ENCODE measurements around the gene GLIS1. TPM values are rescaled to one million over a fixed set of nuclear protein-coding genes. Genes with fewer than 3 reads are reported as not detected.

The GLIS1 gene
- total and polyA plus RNA-seq, 2 experiments from 2014 or later = 0.26 to 0.31 TPM

GRCh38 chr1:53627666-53628065, 111.3 kb downstream of the GLIS1 start:
- H3K4me2 ChIP-seq = no peak overlapping the region
- no peaks in the 10 kb centered on the region for H3F3A ChIP-seq (replicated peaks; ENCODE audit: low read depth)
- Mint-ChIP-seq H3K36me3 (ENCODE audit: low read depth) (no peaks in the 10 kb centered on the region), H3K4me3 (no peak overlapping the region), H3K9me3 (no peaks in the 10 kb centered on the region), H3K27me3 (ENCODE audit: insufficient read depth, low read depth, poor library complexity) (peaks cover 4% of the 10 kb centered on the region), H3K27ac (no peak overlapping the region), H3K4me1 (peaks cover 6% of the 10 kb centered on the region; the same call in 1 of the 3 replicates)
- DNase-seq (ENCODE audit: low spot score) (no peak), ATAC-seq (no peak)
- H3K4me1 ChIP-seq (ENCODE audit: insufficient read depth) = no peaks in the 10 kb centered on the region
- no peaks in the 10 kb centered on the region for H3K36me3 ChIP-seq (ENCODE audit: insufficient read depth)
- no peaks in the 10 kb centered on the region for H3K27me3 ChIP-seq (ENCODE audit: insufficient read depth)
- H3K9me2 ChIP-seq (ENCODE audit: insufficient read depth) = no peaks in the 10 kb centered on the region
- no peak overlapping the region for H3K27ac ChIP-seq (ENCODE audit: low read depth)
- H2AFZ ChIP-seq = no peak overlapping the region
- TF ChIP-seq ZNF331 (CRISPR knock-in tag; IDR thresholded peaks at IDR 0.05; ENCODE audit: low read depth) (no peak), JUNB (IDR thresholded peaks at IDR 0.05; ENCODE audit: unreplicated experiment) (no peak), EZH2phosphoT487 (IDR thresholded peaks at IDR 0.05; ENCODE audit: unreplicated experiment) (no peak), STAT1 (IDR thresholded peaks at IDR 0.05; ENCODE audit: unreplicated experiment) (no peak)
- TF ChIP-seq, protein P1, sequence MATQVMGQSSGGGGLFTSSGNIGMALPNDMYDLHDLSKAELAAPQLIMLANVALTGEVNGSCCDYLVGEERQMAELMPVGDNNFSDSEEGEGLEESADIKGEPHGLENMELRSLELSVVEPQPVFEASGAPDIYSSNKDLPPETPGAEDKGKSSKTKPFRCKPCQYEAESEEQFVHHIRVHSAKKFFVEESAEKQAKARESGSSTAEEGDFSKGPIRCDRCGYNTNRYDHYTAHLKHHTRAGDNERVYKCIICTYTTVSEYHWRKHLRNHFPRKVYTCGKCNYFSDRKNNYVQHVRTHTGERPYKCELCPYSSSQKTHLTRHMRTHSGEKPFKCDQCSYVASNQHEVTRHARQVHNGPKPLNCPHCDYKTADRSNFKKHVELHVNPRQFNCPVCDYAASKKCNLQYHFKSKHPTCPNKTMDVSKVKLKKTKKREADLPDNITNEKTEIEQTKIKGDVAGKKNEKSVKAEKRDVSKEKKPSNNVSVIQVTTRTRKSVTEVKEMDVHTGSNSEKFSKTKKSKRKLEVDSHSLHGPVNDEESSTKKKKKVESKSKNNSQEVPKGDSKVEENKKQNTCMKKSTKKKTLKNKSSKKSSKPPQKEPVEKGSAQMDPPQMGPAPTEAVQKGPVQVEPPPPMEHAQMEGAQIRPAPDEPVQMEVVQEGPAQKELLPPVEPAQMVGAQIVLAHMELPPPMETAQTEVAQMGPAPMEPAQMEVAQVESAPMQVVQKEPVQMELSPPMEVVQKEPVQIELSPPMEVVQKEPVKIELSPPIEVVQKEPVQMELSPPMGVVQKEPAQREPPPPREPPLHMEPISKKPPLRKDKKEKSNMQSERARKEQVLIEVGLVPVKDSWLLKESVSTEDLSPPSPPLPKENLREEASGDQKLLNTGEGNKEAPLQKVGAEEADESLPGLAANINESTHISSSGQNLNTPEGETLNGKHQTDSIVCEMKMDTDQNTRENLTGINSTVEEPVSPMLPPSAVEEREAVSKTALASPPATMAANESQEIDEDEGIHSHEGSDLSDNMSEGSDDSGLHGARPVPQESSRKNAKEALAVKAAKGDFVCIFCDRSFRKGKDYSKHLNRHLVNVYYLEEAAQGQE (IDR thresholded peaks at IDR 0.05; ENCODE audit: unreplicated experiment) = no peak
- H3K79me2 ChIP-seq (replicated peaks; ENCODE audit: insufficient read depth) = no peaks in the 10 kb centered on the region
- H4K20me1 ChIP-seq (replicated peaks; ENCODE audit: insufficient read depth) = no peaks in the 10 kb centered on the region
- H3K4me3 ChIP-seq = no peak overlapping the region

DNA sequence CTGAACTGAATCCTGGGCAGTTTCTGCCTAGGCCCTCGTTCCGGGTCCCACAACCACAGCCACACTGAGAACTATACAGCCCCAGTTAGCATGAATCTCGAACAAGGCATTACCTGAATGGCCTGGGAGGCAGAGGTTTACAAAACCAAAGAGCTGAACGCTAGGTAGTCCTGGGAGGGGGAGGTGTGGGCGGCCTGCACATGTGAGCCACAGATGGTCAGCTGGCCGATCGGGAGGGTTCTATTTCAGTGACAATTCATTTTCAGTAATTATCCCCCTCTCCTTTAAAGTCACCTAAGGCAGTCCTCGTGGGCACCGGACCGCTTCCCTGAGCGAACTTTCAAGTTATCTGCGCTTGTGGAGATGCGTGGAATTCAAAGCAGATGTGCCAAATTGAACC, 111.9 kb downstream of the GLIS1 start:
- no peaks in the 10 kb centered on the region for H3K36me3 ChIP-seq (ENCODE audit: insufficient read depth)
- no peak overlapping the region for H3K27ac ChIP-seq (ENCODE audit: low read depth)
- TF ChIP-seq EZH2phosphoT487 (IDR thresholded peaks at IDR 0.05; ENCODE audit: unreplicated experiment) = no peak
- no peak for TF ChIP-seq NANOG (IDR thresholded peaks at IDR 0.05; ENCODE audit: borderline replicate concordance)
- no peak for TF ChIP-seq JUNB (IDR thresholded peaks at IDR 0.05; ENCODE audit: unreplicated experiment)
- TF ChIP-seq, protein P2, sequence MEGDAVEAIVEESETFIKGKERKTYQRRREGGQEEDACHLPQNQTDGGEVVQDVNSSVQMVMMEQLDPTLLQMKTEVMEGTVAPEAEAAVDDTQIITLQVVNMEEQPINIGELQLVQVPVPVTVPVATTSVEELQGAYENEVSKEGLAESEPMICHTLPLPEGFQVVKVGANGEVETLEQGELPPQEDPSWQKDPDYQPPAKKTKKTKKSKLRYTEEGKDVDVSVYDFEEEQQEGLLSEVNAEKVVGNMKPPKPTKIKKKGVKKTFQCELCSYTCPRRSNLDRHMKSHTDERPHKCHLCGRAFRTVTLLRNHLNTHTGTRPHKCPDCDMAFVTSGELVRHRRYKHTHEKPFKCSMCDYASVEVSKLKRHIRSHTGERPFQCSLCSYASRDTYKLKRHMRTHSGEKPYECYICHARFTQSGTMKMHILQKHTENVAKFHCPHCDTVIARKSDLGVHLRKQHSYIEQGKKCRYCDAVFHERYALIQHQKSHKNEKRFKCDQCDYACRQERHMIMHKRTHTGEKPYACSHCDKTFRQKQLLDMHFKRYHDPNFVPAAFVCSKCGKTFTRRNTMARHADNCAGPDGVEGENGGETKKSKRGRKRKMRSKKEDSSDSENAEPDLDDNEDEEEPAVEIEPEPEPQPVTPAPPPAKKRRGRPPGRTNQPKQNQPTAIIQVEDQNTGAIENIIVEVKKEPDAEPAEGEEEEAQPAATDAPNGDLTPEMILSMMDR (conservative IDR thresholded peaks at IDR 0.05; ENCODE audit: low read depth in 2 of 2) = no peak
- TF ChIP-seq, protein P1 (IDR thresholded peaks at IDR 0.05; ENCODE audit: unreplicated experiment) = no peak
- TF ChIP-seq, protein P3, sequence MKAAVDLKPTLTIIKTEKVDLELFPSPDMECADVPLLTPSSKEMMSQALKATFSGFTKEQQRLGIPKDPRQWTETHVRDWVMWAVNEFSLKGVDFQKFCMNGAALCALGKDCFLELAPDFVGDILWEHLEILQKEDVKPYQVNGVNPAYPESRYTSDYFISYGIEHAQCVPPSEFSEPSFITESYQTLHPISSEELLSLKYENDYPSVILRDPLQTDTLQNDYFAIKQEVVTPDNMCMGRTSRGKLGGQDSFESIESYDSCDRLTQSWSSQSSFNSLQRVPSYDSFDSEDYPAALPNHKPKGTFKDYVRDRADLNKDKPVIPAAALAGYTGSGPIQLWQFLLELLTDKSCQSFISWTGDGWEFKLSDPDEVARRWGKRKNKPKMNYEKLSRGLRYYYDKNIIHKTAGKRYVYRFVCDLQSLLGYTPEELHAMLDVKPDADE (IDR thresholded peaks at IDR 0.05) = no peak
- no peak for TF ChIP-seq STAT1 (IDR thresholded peaks at IDR 0.05; ENCODE audit: unreplicated experiment)
- no peak overlapping the region for H3K4me3 Mint-ChIP-seq
- no peaks in the 10 kb centered on the region for H3K9me3 Mint-ChIP-seq
- H3K27me3 Mint-ChIP-seq (ENCODE audit: insufficient read depth, low read depth, poor library complexity) = peaks cover 4% of the 10 kb centered on the region
- H2AFZ ChIP-seq = no peak overlapping the region
- no peaks in the 10 kb centered on the region for H4K20me1 ChIP-seq (replicated peaks; ENCODE audit: insufficient read depth)
- no peaks in the 10 kb centered on the region for H3F3A ChIP-seq (replicated peaks; ENCODE audit: low read depth)
- H3K4me3 ChIP-seq = no peak overlapping the region
- no peaks in the 10 kb centered on the region for H3K27me3 ChIP-seq (ENCODE audit: insufficient read depth)
- no peaks in the 10 kb centered on the region for H3K79me2 ChIP-seq (replicated peaks; ENCODE audit: insufficient read depth)
- H3K4me2 ChIP-seq = no peak overlapping the region
- no peaks in the 10 kb centered on the region for H3K36me3 Mint-ChIP-seq (ENCODE audit: low read depth)
- DNase-seq (ENCODE audit: low spot score) = no peak
- no peaks in the 10 kb centered on the region for H3K4me1 ChIP-seq (ENCODE audit: insufficient read depth)
- H3K9me2 ChIP-seq (ENCODE audit: insufficient read depth) = no peaks in the 10 kb centered on the region
- H3K4me1 Mint-ChIP-seq = peaks cover 6% of the 10 kb centered on the region; the same call in 1 of the 3 replicates
- no peak overlapping the region for H3K27ac Mint-ChIP-seq
- ATAC-seq = peak; percentile 32; the same call in 1 of the 3 replicates

All from GM23338 (cell line).